Adrenal gland (tissue), 5 donors: ENCODE data around the gene SRGAP3.

Experiments
- CTCF ChIP-seq, 6 experiments: fragments of 450-650 bp in 4 of 6; fragments of 200-600 bp in 2 of 6; sonication (generic) in 1 of 6; IDR thresholded peaks; 1 replicate in 5 of 6; 2 replicates in 1 of 6; pipeline versions ENCODE4 v1.5.1 to v1.8.0; 2016 to 2021; ENCODE audit warnings: antibody characterized with exemption in 6 of 6, mild to moderate bottlenecking in 2 of 6, moderate library complexity in 1 of 6
- POLR2A ChIP-seq, 2 donors: fragments of 450-650 bp; IDR thresholded peaks; one replicate each; pipeline ENCODE4 v1.6.1; 2017; ENCODE audit warnings: antibody characterized with exemption in 2 of 2, mild to moderate bottlenecking in 2 of 2, moderate library complexity in 1 of 2
- donor health status: DM: no; HTN: no; CAD: no.

DNA sequence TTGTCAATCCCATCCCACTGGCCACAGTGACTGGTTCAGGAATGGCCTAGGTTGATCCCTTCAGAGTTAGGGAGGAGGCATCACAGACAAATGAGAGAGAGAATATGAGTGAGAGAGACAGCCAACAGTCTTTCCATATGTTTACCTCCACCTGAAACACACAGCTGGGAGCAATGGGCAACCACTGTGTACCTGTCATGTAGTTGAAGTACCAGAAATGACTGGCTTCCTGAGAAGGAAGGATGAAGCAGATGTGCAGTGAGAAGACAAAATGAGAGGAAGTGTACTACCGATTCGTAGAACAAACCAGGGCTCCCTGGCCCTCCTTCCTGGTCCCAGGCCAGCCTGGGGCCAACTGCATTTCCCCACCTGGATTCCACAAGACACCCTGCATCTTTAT lies 27.4 kb downstream of the SRGAP3 start:
- TF ChIP-seq CTCF (IDR thresholded peaks at IDR 0.05), result no peak
- TF ChIP-seq POLR2A (IDR thresholded peaks at IDR 0.05), result no peak
